Mucosa of stomach (tissue), 1 donor: ENCODE results near the gene VWA5B2.

ENCODE experiments used
- H3K27me3 ChIP-seq: one replicate; pipeline ENCODE4 v1.7.0; 2013; ENCODE audit warnings: mild to moderate bottlenecking, low read length; ENCODE audit not compliant: control insufficient read depth, insufficient read depth
- H3K36me3 ChIP-seq: one replicate; pipeline ENCODE4 v1.7.0; 2013; ENCODE audit warnings: low read length; ENCODE audit not compliant: control insufficient read depth, insufficient read depth
- H3K4me1 ChIP-seq: one replicate; pipeline ENCODE4 v1.7.0; 2013; ENCODE audit warnings: mild to moderate bottlenecking, low read length; ENCODE audit not compliant: control insufficient read depth, insufficient read depth
- H3K4me3 ChIP-seq: one replicate; pipeline ENCODE4 v1.7.0; 2013; ENCODE audit warnings: low read length
- H3K9ac ChIP-seq: one replicate; pipeline ENCODE4 v1.7.0; 2013; ENCODE audit warnings: mild to moderate bottlenecking, low read length, moderate library complexity
- H3K9me3 ChIP-seq: one replicate; pipeline ENCODE4 v1.7.0; 2013; ENCODE audit warnings: mild to moderate bottlenecking, low read length, moderate library complexity; ENCODE audit not compliant: control insufficient read depth
- donor health status: Pancreatic carcinoma.

VWA5B2 gene

DNA sequence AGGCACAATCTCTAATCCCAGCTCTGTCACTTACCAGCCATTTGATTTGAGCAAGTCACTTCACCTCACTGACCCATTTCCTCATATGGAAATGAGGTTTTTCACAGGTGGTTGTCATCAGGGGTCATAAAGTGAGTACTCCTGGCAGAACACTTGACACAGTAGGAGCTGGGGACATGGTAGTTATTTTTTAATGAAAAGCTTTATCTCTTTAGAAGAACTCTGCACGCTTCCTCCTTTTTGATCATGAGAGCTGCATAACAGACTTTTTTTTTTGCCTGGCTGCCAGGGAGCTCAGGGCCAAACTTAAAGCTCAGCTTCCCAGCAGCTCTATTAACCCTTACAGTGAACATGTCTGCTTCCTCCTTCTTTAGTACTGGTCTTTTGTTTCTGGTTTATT lies 8.4 kb downstream of the VWA5B2 start:
- no peaks in the 10 kb centered on the region for H3K9me3 ChIP-seq
- peaks cover 11% of the 10 kb centered on the region for H3K4me1 ChIP-seq
- H3K36me3 ChIP-seq, result no peaks in the 10 kb centered on the region
- no peak overlapping the region for H3K4me3 ChIP-seq
- H3K9ac ChIP-seq, result no peak overlapping the region
- H3K27me3 ChIP-seq, result peaks cover 14% of the 10 kb centered on the region

DNA sequence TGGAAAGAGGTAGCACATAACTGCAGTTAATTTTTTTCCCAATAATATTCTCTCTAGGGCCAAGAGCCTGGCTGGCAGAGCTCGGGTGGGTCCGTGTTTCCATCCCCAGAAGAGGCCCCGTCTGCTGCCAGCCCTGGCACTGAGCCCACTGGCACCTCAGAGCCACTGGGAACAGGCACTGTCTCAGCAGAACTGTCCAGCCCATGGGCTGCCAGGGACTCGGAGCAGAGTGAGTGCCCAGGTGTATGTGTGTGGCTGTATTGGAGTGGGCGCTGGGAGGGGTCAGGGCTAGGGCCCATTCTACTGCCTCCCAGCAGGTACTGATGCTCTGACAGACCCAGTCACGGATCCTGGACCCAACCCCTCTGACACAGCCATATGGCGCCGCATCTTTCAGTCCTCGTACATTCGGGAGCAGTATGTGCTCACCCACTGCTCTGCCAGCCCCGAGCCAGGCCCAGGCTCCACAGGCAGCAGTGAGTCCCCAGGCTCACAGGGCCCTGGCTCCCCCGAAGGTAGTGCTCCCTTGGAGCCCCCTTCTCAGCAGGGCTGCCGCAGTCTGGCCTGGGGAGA lies 8.9 kb downstream of the VWA5B2 start:
- H3K9me3 ChIP-seq, result no peaks in the 10 kb centered on the region
- H3K36me3 ChIP-seq, result peaks cover 4% of the 10 kb centered on the region
- H3K9ac ChIP-seq, result no peak overlapping the region
- H3K4me1 ChIP-seq, result peaks cover 11% of the 10 kb centered on the region
- peaks cover 9% of the 10 kb centered on the region for H3K27me3 ChIP-seq
- no peak overlapping the region for H3K4me3 ChIP-seq

DNA sequence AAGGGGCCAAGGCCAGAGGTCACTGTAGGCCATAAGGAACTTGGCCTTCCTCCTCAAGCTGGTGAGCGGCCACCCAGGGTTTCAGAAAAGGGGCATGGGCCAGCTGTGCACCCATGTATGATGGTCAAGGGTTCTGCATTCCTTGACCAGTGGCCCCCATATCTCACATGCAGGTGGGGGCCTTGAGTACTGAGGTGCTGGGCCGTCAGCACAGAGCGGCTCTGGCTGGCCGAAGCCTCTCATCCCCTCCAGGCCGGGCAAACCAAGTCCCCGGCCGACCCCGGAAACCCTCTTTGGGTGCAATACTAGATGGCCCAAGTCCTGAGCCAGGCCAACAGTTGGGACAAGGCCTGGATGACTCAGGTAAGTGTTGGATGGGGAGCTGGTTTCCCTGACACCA lies 9.8 kb downstream of the VWA5B2 start:
- Histone ChIP-seq H3K4me3 (no peak overlapping the region), H3K27me3 (peaks cover 8% of the 10 kb centered on the region), H3K4me1 (peaks cover 11% of the 10 kb centered on the region), H3K9ac (no peak overlapping the region), H3K36me3 (peaks cover 10% of the 10 kb centered on the region), H3K9me3 (no peaks in the 10 kb centered on the region)

DNA sequence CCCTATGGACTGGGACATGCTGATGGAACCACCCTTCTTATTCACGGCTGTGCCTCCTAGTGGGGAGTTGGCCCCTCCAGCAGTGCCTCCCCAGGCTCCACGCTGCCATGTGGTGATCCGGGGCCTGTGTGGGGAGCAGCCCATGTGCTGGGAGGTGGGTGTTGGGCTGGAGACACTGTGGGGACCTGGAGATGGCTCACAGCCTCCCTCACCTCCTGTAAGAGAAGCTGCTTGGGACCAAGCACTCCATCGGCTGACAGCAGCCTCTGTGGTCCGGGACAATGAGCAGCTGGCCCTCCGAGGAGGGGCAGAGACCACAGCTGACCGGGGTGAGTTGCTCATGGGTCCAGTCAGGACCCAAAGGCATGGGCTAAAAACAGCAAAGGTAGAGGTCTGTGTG lies 10.3 kb downstream of the VWA5B2 start:
- no peak overlapping the region for H3K4me3 ChIP-seq
- H3K27me3 ChIP-seq, result peaks cover 8% of the 10 kb centered on the region
- no peak overlapping the region for H3K9ac ChIP-seq
- peaks cover 11% of the 10 kb centered on the region for H3K4me1 ChIP-seq
- peaks cover 12% of the 10 kb centered on the region for H3K36me3 ChIP-seq
- H3K9me3 ChIP-seq, result no peaks in the 10 kb centered on the region

DNA sequence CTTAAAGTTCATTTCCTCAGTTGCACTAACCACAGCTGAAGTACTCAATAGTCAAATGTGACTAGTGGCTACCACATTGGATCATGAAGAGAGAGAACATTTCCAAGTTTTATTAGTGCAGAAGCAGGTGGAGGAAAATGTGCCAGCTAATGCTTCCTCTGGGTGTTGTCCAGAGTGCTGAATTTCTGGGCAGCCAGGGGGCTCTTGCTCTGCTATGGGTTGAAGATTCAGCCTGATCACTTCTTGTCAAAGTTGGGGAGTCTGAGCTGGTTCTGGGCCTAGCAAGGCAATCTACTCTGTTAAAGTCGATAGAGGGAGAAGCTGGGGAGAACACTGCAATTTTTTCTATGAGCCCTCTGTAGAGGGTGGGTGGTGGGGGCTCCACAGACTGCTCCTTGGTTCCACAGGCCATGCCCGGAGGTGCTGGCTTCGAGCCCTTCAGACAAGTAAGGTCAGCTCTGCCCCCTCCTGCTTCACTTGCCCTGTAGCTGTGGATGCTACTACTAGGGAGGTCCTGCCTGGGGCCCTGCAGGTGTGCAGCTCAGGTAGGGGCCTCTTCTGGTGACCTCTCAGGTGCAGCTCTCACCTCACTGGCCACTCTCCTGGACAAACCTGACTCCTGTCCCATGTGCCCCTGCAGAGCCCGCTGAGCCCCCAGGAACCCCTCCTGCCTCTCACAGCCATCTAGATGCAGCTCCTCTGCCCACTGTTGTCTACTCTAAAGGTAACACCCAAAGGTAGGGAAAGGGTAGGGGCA lies 11.2 kb downstream of the VWA5B2 start:
- peaks cover 8% of the 10 kb centered on the region for H3K27me3 ChIP-seq
- peaks cover 14% of the 10 kb centered on the region for H3K36me3 ChIP-seq
- peaks cover 11% of the 10 kb centered on the region for H3K4me1 ChIP-seq
- H3K4me3 ChIP-seq, result no peak overlapping the region
- no peak overlapping the region for H3K9ac ChIP-seq
- H3K9me3 ChIP-seq, result no peaks in the 10 kb centered on the region

DNA sequence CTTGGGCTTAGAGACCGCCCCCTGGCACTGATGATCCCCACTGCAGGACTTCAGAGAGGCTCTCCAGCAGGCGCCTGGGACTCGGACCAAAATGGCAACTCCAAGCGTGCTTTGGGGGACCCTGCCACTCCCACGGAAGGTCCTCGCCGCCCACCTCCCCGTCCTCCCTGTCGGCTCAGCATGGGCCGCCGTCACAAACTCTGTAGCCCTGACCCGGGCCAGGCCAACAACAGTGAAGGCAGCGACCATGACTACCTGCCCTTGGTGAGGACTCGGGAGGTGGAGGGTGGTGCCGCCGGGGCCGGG lies 11.7 kb downstream of the VWA5B2 start:
- peaks cover 11% of the 10 kb centered on the region for H3K4me1 ChIP-seq
- H3K27me3 ChIP-seq, result peaks cover 8% of the 10 kb centered on the region
- H3K9ac ChIP-seq, result no peak overlapping the region
- no peak overlapping the region for H3K4me3 ChIP-seq
- H3K9me3 ChIP-seq, result no peaks in the 10 kb centered on the region
- peaks cover 14% of the 10 kb centered on the region for H3K36me3 ChIP-seq

DNA sequence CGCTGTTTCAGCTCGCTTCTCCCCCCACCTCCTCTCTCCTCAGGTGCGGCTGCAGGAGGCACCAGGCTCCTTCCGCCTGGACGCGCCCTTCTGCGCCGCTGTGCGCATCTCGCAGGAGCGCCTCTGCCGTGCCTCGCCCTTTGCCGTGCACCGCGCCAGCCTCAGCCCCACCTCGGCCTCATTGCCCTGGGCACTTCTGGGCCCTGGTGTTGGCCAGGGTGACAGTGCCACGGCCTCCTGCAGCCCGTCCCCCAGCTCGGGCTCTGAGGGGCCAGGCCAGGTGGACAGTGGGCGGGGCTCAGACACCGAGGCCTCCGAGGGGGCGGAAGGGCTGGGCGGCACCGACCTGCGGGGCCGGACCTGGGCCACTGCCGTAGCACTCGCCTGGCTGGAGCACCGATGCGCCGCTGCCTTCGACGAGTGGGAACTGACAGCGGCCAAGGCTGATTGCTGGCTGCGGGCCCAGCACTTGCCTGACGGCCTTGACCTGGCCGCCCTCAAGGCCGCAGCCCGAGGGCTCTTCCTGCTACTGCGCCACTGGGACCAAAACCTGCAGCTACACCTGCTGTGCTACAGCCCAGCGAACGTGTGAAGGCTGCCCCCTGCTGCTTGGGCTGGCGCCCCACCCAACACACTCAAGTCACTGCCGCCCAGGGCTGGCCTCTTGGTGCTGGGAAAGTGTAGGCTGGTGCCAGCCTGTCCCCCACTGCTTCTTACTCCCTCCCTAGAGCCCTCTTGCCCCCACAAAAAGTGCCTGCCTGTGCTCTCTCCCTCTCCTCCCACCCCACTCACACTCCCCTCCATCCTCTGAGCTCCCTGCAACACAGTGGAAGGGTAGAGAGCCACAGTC lies 12.3 kb downstream of the VWA5B2 start:
- no peaks in the 10 kb centered on the region for H3K9me3 ChIP-seq
- H3K9ac ChIP-seq, result no peak overlapping the region
- H3K4me3 ChIP-seq, result no peak overlapping the region
- H3K4me1 ChIP-seq, result peaks cover 11% of the 10 kb centered on the region
- peaks cover 14% of the 10 kb centered on the region for H3K36me3 ChIP-seq
- peaks cover 8% of the 10 kb centered on the region for H3K27me3 ChIP-seq

DNA sequence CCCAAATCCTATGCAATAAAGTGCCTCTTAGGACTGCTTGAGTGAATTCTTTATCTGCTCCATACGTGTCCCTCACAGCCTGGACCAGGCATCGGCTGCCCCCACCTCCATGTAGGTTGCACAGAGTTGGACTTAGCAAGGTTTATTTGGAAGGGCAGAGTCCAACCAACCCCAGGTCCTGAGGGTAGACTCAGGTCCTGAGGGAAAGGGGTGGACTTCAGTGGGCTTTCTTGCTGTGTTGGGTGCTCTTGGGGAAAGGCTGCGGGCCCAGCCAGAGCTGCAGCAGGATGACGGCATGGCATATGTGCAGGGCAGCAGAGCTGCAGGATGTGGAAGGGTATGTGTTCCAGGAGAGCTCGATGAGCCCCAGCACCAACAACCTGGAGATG lies 12.9 kb downstream of the VWA5B2 start:
- Histone ChIP-seq H3K4me1 (peaks cover 11% of the 10 kb centered on the region), H3K36me3 (peaks cover 14% of the 10 kb centered on the region), H3K9me3 (no peaks in the 10 kb centered on the region), H3K9ac (no peak overlapping the region), H3K27me3 (peaks cover 8% of the 10 kb centered on the region), H3K4me3 (no peak overlapping the region)

DNA sequence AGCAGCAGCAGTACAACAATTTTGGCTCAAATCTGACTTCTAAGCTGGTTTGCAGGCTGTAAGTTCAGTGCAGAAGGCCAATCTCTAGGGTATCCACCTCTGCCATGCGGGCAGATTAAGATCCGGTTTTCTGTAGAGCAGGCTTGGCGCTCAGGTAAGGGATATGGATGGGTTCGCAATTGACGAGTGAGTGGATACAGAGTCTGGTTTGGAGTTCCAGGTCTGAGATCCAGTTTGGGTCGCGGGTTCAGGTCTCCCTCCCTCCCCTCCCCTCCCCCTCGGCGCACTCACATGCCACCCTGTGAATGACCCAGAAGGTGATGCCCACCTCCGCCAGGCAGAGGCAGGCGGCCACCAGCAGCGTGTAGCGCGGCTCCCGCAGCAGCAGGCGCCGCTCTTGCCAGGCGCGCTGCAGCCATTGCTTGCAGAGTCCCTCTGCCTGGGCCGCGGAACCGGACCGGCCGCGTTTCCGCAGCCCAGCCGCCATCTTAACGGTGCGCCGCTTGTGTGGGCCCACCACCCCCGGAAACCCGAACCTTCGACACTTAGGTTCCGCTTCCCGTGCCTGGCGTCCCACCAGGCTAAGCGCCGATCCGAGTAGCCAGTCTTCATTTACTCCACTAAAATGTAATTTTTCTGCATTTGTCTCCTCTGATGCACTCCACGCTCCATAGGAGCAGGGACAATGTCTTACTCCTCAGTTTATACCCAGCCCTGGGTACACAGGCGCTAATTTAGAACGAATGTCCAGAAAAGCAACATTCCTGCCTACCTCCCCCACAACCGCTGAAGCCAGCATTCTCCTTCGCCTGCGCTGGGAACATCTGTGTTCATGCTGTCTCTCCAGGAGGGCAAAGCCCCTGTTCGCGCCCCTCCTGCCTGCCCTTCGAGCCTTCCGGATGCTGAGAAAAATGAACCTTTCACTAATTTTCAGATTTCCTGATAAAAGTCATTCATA lies 19.3 kb downstream of the VWA5B2 start, which contains the start of gene ALG3:
Gene ALG3 (minus strand): TSS at position 509 of the 958 bp plus-strand sequence. CDS start 22 bp downstream, at position 487.
- peak within 1 kb of the TSS; percentile 98 for H3K4me3 ChIP-seq
- H3K27me3 ChIP-seq, result no peaks in the 10 kb centered on the region

DNA sequence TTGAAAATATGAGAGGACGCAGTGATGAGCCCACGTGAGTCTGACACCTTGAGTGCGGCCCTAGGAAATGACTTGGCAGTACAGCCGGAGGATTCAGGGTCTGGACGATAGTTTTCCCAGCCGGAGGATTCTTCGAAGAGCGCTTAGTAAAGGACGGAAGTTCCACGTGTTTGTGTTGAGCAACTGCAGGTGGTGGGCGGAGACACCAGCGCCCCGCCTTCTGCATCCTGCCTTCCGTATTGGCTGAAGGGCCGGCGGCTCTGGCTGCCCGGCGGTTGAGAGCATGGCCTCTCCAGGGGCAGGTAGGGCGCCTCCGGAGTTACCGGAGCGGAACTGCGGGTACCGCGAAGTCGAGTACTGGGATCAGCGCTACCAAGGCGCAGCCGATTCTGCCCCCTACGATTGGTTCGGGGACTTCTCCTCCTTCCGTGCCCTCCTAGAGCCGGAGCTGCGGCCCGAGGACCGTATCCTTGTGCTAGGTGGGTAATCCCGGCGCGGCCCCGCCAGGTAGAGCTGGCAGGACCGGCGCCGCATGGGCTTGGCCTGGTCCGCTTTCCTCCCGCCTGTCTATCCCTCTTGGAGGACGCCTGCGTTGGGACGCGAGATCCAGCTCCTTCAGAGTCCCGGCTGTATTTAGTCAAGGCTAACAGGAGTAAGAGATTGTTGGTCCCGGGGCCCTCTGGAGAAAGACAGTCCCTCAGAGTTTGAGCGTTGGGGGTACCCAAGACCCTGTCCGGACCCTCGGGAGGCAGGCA lies 20.2 kb downstream of the VWA5B2 start, which contains the start of gene EEF1AKMT4:
Gene EEF1AKMT4 (plus strand): TSS at position 261 of the 755 bp plus-strand sequence. CDS start 23 bp downstream, at position 284.
- Histone ChIP-seq H3K9ac (peak within 1 kb of the TSS; percentile 91), H3K4me1 (peaks cover 6% of the 10 kb centered on the region), H3K36me3 (peaks cover 3% of the 10 kb centered on the region), H3K4me3 (peak within 1 kb of the TSS; percentile 98), H3K9me3 (no peaks in the 10 kb centered on the region), H3K27me3 (no peaks in the 10 kb centered on the region)

More for the DNA sequence above, 19.3 kb downstream of the VWA5B2 start, which contains the start of gene ALG3:
- Histone ChIP-seq H3K9ac (peak within 1 kb of the TSS; percentile 91), H3K4me1 (peaks cover 6% of the 10 kb centered on the region), H3K9me3 (no peaks in the 10 kb centered on the region), H3K36me3 (peaks cover 6% of the 10 kb centered on the region)
